OCI-LY1 (cell line): ENCODE measurements around the gene CD4.

Source experiments
- CTCF ChIP-seq: fragments of 200-600 bp; sonication (generic), shearing (Covaris generic); IDR thresholded peaks from 2 replicates; pipeline ENCODE4 v1.5.1; 2017; ENCODE audit warnings: mild to moderate bottlenecking, antibody characterized with exemption, low read length, moderate library complexity, mixed read lengths
- EZH2 ChIP-seq: fragments of 200-600 bp; sonication (generic), shearing (Covaris generic); IDR thresholded peaks from 2 replicates; pipeline ENCODE4 v1.8.0; 2017; ENCODE audit warnings: borderline replicate concordance, mixed run types, mild to moderate bottlenecking, antibody characterized with exemption, low read length, moderate library complexity, mixed read lengths

GRCh38 chr12:6824901-6825381 is 35.6 kb downstream of the CD4 start:
- TF ChIP-seq CTCF (no peak), EZH2 (no peak)
